OCI-LY1 (cell line): ENCODE measurements around the gene ACVR1C.

Experiments used
- H2AFZ ChIP-seq: fragments of 200-600 bp; sonication (generic), shearing (Covaris generic); 2 replicates; pipeline ENCODE4 v1.6.0; 2014; ENCODE audit warnings: antibody characterized with exemption, mild to moderate bottlenecking, low read length
- H3F3A ChIP-seq: fragments of 200-600 bp; sonication (generic), shearing (Covaris generic); 2 replicates; pipeline ENCODE4 v1.6.0; 2014; ENCODE audit warnings: mild to moderate bottlenecking, antibody characterized with exemption, low read length, moderate library complexity; ENCODE audit not compliant: insufficient read depth
- H3K27ac ChIP-seq: fragments of 200-600 bp; sonication (generic); 2 replicates; pipeline ENCODE4 v1.5.1; 2014; ENCODE audit warnings: low read length, mixed run types, mild to moderate bottlenecking, low read depth; ENCODE audit not compliant: poor library complexity, severe bottlenecking
- H3K27me3 ChIP-seq: fragments of 200-600 bp; sonication (generic); 2 replicates; pipeline ENCODE4 v1.6.0; 2014; ENCODE audit warnings: antibody characterized with exemption, mild to moderate bottlenecking, low read length, moderate library complexity; ENCODE audit not compliant: insufficient read depth
- H3K36me3 ChIP-seq: fragments of 200-600 bp; sonication (generic); 2 replicates; pipeline ENCODE4 v1.6.1; 2014; ENCODE audit warnings: mild to moderate bottlenecking, antibody characterized with exemption, low read length, moderate library complexity, mixed read lengths; ENCODE audit not compliant: insufficient read depth
- H3K4me1 ChIP-seq: fragments of 200-600 bp; sonication (generic); 2 replicates; pipeline ENCODE4 v1.5.1; 2014; ENCODE audit warnings: mild to moderate bottlenecking, low read length, moderate library complexity; ENCODE audit not compliant: insufficient read depth, severe bottlenecking
- H3K4me2 ChIP-seq: fragments of 200-600 bp; sonication (generic), shearing (Covaris generic); 2 replicates; pipeline ENCODE4 v1.6.1; 2014; ENCODE audit warnings: low read length
- H3K4me3 ChIP-seq: fragments of 200-600 bp; sonication (generic); 2 replicates; pipeline ENCODE4 v1.5.1; 2014; ENCODE audit warnings: low read length, low read depth, mild to moderate bottlenecking, mixed read lengths; ENCODE audit not compliant: poor library complexity, severe bottlenecking
- H3K79me2 ChIP-seq: fragments of 200-600 bp; shearing (Covaris generic); 2 replicates; pipeline ENCODE4 v1.6.1; 2016; ENCODE audit warnings: mixed run types, low read length, mixed read lengths; ENCODE audit not compliant: insufficient read depth
- H3K9ac ChIP-seq: fragments of 200-600 bp; sonication (generic), shearing (Covaris generic); 2 replicates; pipeline ENCODE4 v1.6.1; 2014; ENCODE audit warnings: mild to moderate bottlenecking, low read length, mixed read lengths
- H3K9me2 ChIP-seq: fragments of 200-600 bp; sonication (generic), shearing (Covaris generic); 2 replicates; pipeline ENCODE4 v1.6.1; 2014; ENCODE audit warnings: low read depth, mild to moderate bottlenecking, low read length, mixed read lengths
- H3K9me3 ChIP-seq: fragments of 200-600 bp; shearing (Covaris generic); 2 replicates; pipeline ENCODE4 v1.6.1; 2014; ENCODE audit warnings: low read length, mixed read lengths
- H4K20me1 ChIP-seq: fragments of 200-600 bp; sonication (generic), shearing (Covaris generic); 2 replicates; pipeline ENCODE4 v1.6.0; 2016; ENCODE audit warnings: mild to moderate bottlenecking, low read length; ENCODE audit not compliant: insufficient read depth
- CTCF ChIP-seq: fragments of 200-600 bp; sonication (generic), shearing (Covaris generic); IDR thresholded peaks from 2 replicates; pipeline ENCODE4 v1.5.1; 2017; ENCODE audit warnings: mild to moderate bottlenecking, antibody characterized with exemption, low read length, moderate library complexity, mixed read lengths
- EZH2 ChIP-seq: fragments of 200-600 bp; sonication (generic), shearing (Covaris generic); IDR thresholded peaks from 2 replicates; pipeline ENCODE4 v1.8.0; 2017; ENCODE audit warnings: borderline replicate concordance, mixed run types, mild to moderate bottlenecking, antibody characterized with exemption, low read length, moderate library complexity, mixed read lengths

Gene ACVR1C

GRCh38 chr2:157538064-157538463, 90.6 kb downstream of the ACVR1C start:
- H3K79me2 ChIP-seq, result no peaks in the 10 kb centered on the region

GRCh38 chr2:157536815-157537214, 91.8 kb downstream of the ACVR1C start:
- no peaks in the 10 kb centered on the region for H4K20me1 ChIP-seq
- no peaks in the 10 kb centered on the region for H3K27me3 ChIP-seq
- no peak overlapping the region for H3K4me2 ChIP-seq
- TF ChIP-seq EZH2 (no peak), CTCF (no peak)
- H3K9me3 ChIP-seq, result no peaks in the 10 kb centered on the region
- H2AFZ ChIP-seq, result no peak overlapping the region
- no peak overlapping the region for H3K9ac ChIP-seq
- H3K9me2 ChIP-seq, result no peaks in the 10 kb centered on the region; the same call in 1 of the 2 replicates
- no peak overlapping the region for H3K27ac ChIP-seq
- H3K36me3 ChIP-seq, result no peaks in the 10 kb centered on the region
- no peaks in the 10 kb centered on the region for H3K79me2 ChIP-seq
- H3K4me1 ChIP-seq, result no peaks in the 10 kb centered on the region
- H3F3A ChIP-seq, result no peaks in the 10 kb centered on the region
- H3K4me3 ChIP-seq, result no peak overlapping the region

More at GRCh38 chr2:157538064-157538463, 90.6 kb downstream of the ACVR1C start:
- no peaks in the 10 kb centered on the region for H3K27me3 ChIP-seq
- H3K4me2 ChIP-seq, result no peak overlapping the region
- H3K9me3 ChIP-seq, result no peaks in the 10 kb centered on the region
- H3K36me3 ChIP-seq, result no peaks in the 10 kb centered on the region
- no peaks in the 10 kb centered on the region for H3K4me1 ChIP-seq
- H3F3A ChIP-seq, result no peaks in the 10 kb centered on the region
- H4K20me1 ChIP-seq, result no peaks in the 10 kb centered on the region
- H3K4me3 ChIP-seq, result no peak overlapping the region
- no peak overlapping the region for H3K27ac ChIP-seq
- no peak overlapping the region for H2AFZ ChIP-seq
- H3K9me2 ChIP-seq, result no peaks in the 10 kb centered on the region; the same call in 1 of the 2 replicates
- H3K9ac ChIP-seq, result no peak overlapping the region
- TF ChIP-seq EZH2 (no peak), CTCF (no peak)

GRCh38 chr2:157528963-157529751, 99.5 kb downstream of the ACVR1C start:
- Histone ChIP-seq H3K4me2 (no peak overlapping the region), H3K9ac (no peak overlapping the region), H3K4me1 (no peaks in the 10 kb centered on the region), H3K9me3 (no peaks in the 10 kb centered on the region), H3K36me3 (no peaks in the 10 kb centered on the region), H3K4me3 (no peak overlapping the region), H3K79me2 (no peaks in the 10 kb centered on the region), H3K27ac (no peak overlapping the region), H2AFZ (no peak overlapping the region), H3F3A (no peaks in the 10 kb centered on the region), H3K27me3 (no peaks in the 10 kb centered on the region), H3K9me2 (no peaks in the 10 kb centered on the region), H4K20me1 (no peaks in the 10 kb centered on the region)
- TF ChIP-seq CTCF (no peak), EZH2 (no peak)
